ENCODE measurements around the gene ZMYND8.
"Not testable (repeated sequence)": the region's sequence is repeated elsewhere in the genome, so short reads cannot be mapped to it uniquely, and the experiment has no call there.

Gene ZMYND8

GRCh38 chr20:47356526-47357295 lies at the start of gene ZMYND8:
Gene ZMYND8 (minus strand): TSS chr20:47356699. CDS start chr20:47356670, 29 bp downstream.
- peak; percentile 91 for DNase-seq (ENCODE audit: low spot score)

- DNase-seq (ENCODE audit: low spot score), result no peak
Observed at GRCh38 chr20:47405775-47406325, 49.4 kb upstream of the ZMYND8 start.

DNA sequence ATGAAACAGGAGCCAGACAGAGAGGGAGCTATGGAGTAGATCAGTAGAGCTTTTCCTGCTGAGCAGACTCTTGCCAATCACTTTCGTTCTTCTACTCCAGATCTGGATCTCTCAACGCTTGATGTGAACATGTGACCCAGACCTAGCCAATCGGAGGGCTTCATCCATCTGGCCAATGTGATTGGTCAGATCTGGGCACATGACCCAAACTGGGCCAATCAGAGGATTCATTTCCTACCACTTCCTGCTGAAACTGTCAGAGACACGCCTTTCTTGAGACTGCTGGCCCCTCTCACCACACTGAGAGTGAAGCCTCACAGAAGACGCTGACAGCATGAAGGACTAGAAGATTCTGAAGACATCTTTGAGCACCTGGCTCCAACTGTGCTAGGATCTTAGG lies 44.2 kb upstream of the ZMYND8 start:
- DNase-seq (ENCODE audit: low spot score), result no peak

DNA sequence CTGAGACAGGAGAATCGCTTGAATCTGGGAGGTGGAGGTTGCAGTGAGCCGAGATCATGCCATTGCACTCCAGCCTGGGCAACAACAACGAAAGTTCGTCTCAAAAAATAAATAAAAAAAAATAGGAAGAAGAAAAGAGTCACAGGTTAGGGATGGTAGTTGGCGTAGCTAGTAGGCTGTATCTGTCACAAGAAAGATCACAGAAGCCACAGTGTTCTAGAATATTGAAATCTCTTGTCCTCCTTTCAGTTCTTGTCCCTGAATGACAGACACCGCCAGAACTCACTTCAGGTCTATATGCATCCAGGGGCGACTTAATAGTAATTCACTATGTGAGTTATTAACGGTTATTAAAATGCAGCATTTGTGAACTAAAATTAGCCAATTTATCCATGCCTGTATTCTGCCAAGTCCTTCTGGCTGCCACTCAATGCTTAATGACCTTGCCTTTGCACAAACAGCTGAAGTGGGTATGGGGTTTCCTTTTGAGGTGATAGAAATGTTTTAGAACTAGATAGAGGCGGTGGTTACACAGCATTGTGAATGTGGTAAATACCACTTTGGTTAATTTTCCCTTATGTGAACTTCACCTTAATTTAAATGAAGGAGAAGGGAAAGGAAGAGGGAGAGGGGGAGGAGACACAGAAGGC lies 41.3 kb upstream of the ZMYND8 start:
- no peak for DNase-seq (ENCODE audit: low spot score)

- DNase-seq (ENCODE audit: low spot score), result no peak
Observed at GRCh38 chr20:47396762-47397476, 40.4 kb upstream of the ZMYND8 start.

GRCh38 chr20:47393796-47394514 lies 37.5 kb upstream of the ZMYND8 start:
- not testable (repeated sequence) for DNase-seq (ENCODE audit: low spot score)

- DNase-seq (ENCODE audit: low spot score), result peak; percentile 54
Observed at GRCh38 chr20:47392721-47393073, 36.2 kb upstream of the ZMYND8 start.

DNA sequence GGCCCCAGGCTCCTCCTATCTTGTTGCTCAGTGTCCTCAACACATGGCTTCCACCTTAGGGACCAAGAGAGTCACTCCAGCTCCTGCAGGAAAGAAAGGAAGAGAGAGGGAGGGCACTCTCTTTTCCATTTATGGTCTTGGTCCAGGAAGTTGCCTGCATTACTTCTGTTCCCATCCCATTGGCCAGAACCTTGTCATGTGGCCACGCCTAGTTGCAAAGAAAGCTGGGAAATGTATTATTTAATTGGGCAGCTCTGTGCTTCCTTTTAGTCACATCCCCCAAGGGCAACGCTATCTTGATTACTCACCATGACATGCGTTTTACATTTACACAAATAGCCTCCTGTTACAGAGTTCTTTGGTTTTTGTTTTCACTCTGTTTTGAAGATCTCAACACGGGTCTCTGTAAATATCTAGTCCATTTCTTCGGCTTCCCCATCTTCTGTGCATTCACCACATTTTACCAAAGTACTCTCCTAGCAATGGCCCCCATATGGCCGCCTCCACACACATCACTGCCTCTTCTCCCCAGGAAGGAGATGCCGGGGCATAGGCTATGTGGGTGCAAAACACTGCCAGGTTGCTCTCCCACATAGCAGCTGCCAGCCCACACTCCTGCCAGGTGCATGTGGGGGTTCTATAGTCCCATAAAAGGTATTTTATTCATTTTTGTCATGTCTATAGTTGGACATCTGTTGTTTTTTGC lies 35.7 kb upstream of the ZMYND8 start:
- peak; percentile 93 for DNase-seq (ENCODE audit: low spot score)

DNA sequence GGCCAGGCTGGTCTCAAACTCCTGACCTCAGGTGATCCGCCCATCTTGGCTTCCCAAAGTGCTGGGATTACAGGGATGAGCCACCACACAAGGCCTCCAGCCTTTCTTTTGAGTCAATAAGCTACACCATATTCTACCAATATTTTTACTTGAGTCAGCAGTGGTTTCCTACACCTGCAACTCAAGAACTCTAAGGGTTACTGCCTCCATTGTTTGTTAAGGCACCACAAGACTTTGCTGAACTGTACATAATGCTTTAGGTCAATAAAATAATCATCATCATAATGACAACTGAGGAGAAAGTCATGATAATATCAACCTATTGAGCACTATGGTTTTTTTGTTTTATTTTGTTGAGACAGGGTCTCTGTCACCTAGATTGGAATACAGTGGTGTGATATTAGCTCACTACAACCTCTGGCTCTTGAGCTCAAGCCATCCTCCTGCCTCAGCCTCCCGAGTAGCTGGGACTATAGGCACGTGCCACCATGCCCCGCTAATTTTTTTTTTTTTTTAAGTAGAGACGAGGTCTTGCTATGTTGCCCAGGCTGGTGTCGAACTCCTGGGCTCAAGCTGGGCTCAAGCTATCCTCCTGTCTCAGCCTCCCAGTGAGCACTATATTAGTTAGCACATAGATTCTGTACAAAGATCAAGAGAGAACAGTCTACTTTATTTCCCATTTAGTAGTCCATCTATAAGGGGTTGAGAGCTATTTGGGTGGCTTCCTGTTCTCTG lies 34.9 kb upstream of the ZMYND8 start:
- DNase-seq (ENCODE audit: low spot score), result no peak

DNA sequence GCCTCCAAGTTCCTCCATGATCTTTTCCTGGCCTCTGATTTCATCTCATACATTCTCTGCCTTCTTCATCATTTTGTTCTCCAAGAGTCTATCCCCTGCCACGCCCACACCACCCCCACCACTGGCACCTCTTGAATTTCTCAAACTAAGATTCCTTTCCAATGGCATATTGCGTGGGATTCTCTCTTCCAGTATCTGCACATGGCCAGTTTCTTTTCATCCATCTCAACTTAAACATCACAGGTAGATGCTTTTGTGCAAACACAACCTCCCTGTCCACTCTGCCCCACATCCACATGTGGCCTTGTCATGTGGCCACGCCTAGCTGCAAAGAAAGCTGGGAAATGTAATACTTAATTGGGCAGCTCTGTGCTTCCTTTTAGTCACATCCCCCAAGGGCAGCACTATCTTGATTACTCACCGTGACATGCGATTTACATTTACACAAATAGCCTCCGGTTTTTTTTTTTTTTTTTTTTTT lies 33.4 kb upstream of the ZMYND8 start:
- peak; percentile 49 for DNase-seq (ENCODE audit: low spot score)

DNA sequence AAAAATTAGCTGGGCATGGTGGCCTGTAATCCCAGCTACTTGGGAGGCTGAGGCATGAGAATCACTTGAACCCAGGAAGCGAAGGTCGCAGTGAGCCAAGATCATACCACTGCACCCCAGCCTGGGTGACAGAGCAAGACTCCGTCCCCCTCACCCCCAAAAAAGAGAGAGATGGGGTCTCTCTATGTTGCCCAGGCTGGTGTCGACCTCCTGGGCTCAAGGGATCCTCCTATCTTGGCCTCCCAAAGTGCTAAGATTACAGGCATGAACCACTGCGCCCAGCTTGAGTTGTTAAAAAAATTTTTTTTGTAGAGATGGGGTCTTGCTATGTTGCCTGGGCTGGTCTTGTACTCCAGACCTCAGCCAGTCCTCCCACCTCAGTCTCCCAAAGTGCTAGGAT lies 29.5 kb upstream of the ZMYND8 start:
- not testable (repeated sequence) for DNase-seq (ENCODE audit: low spot score)

DNA sequence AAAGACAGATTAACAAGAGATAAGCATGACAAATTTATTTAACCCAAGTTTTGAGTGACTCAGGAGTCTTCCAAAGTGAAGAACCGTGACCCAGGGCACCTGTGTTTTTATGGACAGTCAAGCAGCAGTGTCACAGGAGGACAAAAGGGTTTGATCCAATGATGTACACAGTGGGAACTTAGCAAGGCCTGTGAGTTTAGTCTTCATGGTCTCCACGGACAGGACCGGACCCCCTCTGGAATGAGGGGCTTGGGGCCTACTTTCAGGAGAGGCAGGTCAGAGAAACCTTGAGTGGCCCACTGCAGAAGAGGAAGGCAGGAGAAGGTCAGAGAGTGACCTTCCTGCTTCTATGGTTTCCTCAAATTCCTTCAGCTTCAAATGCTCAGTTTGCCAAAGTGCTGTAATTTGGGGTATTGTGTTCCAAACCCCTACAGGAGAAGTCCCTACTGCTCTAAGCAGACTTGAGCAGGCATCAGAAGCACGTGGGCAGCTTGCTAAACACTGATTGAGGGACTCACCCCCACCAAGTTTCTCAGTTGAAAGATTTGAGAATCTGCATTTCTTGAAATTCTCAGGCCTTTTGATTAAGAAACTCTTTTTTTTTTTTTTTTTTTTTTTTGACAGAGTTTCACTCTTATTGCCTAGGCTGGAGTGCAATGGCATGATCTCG lies 26.4 kb upstream of the ZMYND8 start:
- DNase-seq (ENCODE audit: low spot score), result no peak

DNA sequence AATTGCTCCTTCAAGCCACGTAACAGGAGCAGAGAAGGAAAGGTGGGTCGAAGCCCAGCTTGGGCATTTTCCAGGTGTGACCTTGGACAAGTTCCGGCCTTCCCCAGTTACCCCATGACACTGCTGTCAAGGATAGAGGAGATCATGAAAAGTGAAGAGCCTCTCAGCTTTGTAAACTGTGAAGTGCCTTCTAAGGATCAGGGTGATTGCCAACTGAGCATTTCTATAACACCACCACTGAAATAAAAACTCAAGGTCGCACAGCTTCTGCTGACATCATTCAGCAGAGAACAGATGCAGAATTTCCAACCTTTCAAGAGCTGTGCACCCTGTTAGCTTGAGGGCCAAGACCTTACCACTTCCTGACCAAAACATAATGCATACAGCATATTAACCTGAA lies 24.0 kb upstream of the ZMYND8 start:
- DNase-seq (ENCODE audit: low spot score), result no peak

- DNase-seq (ENCODE audit: low spot score), result no peak
Observed at GRCh38 chr20:47379433-47380150, 23.1 kb upstream of the ZMYND8 start.

DNA sequence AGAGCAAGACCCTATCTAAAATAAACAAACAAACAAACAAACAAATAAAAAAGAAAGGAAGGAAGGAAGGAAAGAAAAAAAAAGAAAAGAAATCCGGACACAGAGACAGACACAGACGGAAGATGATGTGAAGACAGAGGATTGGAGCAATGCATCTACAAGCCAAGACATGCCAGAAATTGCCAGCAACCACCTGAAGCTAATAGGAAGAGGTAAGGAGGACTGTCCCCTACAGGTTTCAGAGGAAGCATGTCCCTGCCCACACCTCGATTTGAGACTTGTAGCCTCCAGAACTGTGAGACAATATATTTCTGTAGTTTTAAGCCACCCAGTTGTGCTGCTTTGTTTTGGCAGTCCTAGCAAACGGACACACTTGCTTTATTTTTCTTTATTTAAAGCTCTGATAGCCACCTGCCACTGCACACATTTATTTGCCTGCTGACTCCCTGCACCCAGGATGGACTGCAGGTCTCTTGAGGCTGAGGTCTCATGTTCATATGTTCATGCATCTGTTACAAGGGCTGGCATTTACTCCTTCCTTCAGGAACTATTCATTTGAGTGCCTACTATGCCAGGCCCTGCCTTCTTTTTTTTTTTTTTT lies 20.7 kb upstream of the ZMYND8 start:
- DNase-seq (ENCODE audit: low spot score), result no peak

DNA sequence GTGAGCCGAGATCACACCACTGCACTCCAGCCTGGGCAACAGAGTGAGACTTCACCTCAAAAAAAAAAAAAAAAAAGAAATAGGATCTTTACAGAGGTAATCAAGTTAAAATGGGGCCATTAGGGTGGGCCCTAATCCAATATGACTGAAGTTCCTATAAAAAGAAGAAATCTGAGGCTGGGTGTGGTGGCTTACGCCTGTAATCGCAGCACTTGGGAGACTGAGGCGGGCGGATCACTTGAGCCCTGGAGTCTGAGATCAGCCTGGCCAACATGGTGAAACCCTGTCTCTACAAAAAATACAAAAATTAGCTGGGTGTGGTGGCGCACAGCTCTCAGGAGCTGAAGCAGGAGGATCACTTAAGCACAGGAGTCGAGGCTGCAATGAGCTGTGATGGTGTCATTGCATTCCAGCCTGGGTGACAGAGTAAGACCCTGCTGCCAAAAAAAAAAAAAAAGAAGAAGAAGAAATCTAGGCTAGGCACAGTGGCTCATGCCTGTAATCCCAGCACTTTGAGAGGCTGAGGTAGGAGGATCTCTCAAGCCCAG lies 19.7 kb upstream of the ZMYND8 start:
- not testable (repeated sequence) for DNase-seq (ENCODE audit: low spot score)

GRCh38 chr20:47374121-47374520 lies 17.6 kb upstream of the ZMYND8 start:
- not testable (repeated sequence) for DNase-seq (ENCODE audit: low spot score)

DNA sequence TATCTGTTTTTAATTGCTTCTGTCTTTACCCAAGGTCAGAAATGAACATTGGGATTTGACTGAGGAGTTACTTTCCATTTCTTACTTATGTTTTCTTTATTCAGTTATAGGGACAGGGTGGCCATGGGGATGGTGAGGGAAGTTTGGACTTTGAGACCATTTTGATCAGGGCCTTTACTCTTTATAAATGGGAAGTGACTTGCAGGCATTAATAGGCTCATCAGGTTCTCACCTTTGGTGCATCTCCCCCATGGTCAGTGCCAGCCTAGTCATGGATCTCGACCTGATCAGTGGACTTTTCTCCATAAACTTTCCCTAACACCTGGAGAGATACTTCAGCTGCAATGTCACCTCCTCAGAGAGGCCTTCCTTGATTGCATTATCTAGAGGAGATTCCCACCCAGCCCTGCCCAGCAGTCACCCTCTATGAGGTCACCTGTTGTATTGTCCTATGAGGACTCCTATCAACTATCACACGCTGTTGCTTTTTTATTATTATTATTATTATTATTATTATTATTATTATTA lies 16.8 kb upstream of the ZMYND8 start:
- no peak for DNase-seq (ENCODE audit: low spot score)
